Right cardiac atrium (tissue), 5 donors: ENCODE data around the gene ANKRD13D. TPM values are rescaled to one million over a fixed set of nuclear protein-coding genes. Genes with fewer than 3 reads are reported as not detected.
A peak's percentile ranks its signal among the peaks of the same experiment; 100 is the strongest.

Experiments
- ATAC-seq, 2 donors: fragments of 200-7000 bp; cut with Tn5 transposase; one replicate each; pipeline versions ENCODE4 v1.8.0 to v1.9.1; 2020; ENCODE audit warnings: moderate library complexity in 2 of 2, mild to moderate bottlenecking in 1 of 2
- DNase-seq, 3 donors: peaks; one replicate each; pipeline ENCODE4 v3.0.0-alpha.2; 2020
- H3K27ac ChIP-seq: one replicate; pipeline ENCODE4 v1.5.1; 2013; ENCODE audit warnings: mild to moderate bottlenecking, low read length, control low read depth, moderate library complexity
- H3K27me3 ChIP-seq: one replicate; pipeline ENCODE4 v1.6.1; 2013; ENCODE audit not compliant: control insufficient read depth, insufficient read depth
- H3K4me1 ChIP-seq: one replicate; pipeline ENCODE4 v1.6.1; 2013; ENCODE audit warnings: low read length; ENCODE audit not compliant: control insufficient read depth, insufficient read depth
- H3K4me3 ChIP-seq: one replicate; pipeline ENCODE4 v1.5.1; 2013; ENCODE audit warnings: low read length, control low read depth
- H3K9me3 ChIP-seq: one replicate; pipeline ENCODE4 v1.6.1; 2013; ENCODE audit warnings: low read length; ENCODE audit not compliant: control insufficient read depth
- WGBS: extraction: QIAGEN DNeasy Blood & Tissue Kit; methylation state at CpG from one replicate; pipeline ENCODE4 v1.1.7; 2013; 5-methylcytosine and 5-hydroxymethylcytosine counted together
- intact Hi-C, 4 donors: fragments of 100-400 bp; cut with DNase I; formaldehyde crosslinking; loops; one replicate each; pipeline versions ENCODE4 v1.11.0 to v1.14.0; 2022 to 2023
- polyA plus RNA-seq: library from polyadenylated mRNA; stranded (reverse); fragments of 200-250 nt; gene quantifications from one replicate; pipeline ENCODE4 v1.2.3, GENCODE V29; 2013
- total RNA-seq, 4 donors: library from RNA; stranded (reverse); fragmentation: NEBNext Ultra II Directional; extraction: Animal tissue kit (Norgen Biotek cat#: 25700); gene quantifications; one replicate each; pipeline ENCODE4 v1.2.1, GENCODE V29; 2021
- donor health status: healthy with polysubstance abuse.
- donor health status: DM: no; HTN: yes; CAD: no.
- donor health status: DM: no; HTN: no; CAD: no.
- donor health status: DM: no; HTN: yes; CAD: no; lungs with severe emphysema.
- donor health status: DM: yes; HTN: yes; CAD: no.

Gene ANKRD13D
- total and polyA plus RNA-seq, 5 donors = 18.0 to 25.3 (median 21.1) TPM

- H3K4me1 ChIP-seq = peaks cover 3% of the 10 kb centered on the region
- no peak overlapping the region for H3K4me3 ChIP-seq
- H3K27me3 ChIP-seq = no peaks in the 10 kb centered on the region
- intact Hi-C loops = no loop called here
- WGBS = 54% methylated on average over 15 of the region's 15 CpGs
- H3K9me3 ChIP-seq = no peaks in the 10 kb centered on the region
- DNase-seq (peak; percentile 76 to 87 (median 84)), ATAC-seq (peak; percentile 55 to 61)
- peak overlapping the region; percentile 34 for H3K27ac ChIP-seq
Observed at GRCh38 chr11:67301951-67302516, 12.9 kb downstream of the ANKRD13D start.

- WGBS = 20% methylated on average over 23 of the region's 23 CpGs
- Histone ChIP-seq H3K4me3 (peak overlapping the region; percentile 74), H3K9me3 (no peaks in the 10 kb centered on the region), H3K27ac (peak overlapping the region; percentile 34), H3K4me1 (peaks cover 3% of the 10 kb centered on the region), H3K27me3 (no peaks in the 10 kb centered on the region)
- ATAC-seq = peak; percentile 32 to 51
- intact Hi-C loops = no loop called here
- DNase-seq = peak; percentile 54 to 81 (median 77)
Observed at GRCh38 chr11:67302571-67303131, 13.5 kb downstream of the ANKRD13D start.

- peaks cover 3% of the 10 kb centered on the region for H3K4me1 ChIP-seq
- 1% methylated on average over 65 of the region's 65 CpGs for WGBS
- intact Hi-C loops = no loop called here
- H3K4me3 ChIP-seq = peak within 1 kb of the TSS; percentile 74
- DNase-seq (peak; percentile 81 to 93 (median 92)), ATAC-seq (peak; percentile 89 to 90)
- no peaks in the 10 kb centered on the region for H3K9me3 ChIP-seq
- peak within 1 kb of the TSS; percentile 34 for H3K27ac ChIP-seq
- no peaks in the 10 kb centered on the region for H3K27me3 ChIP-seq
Observed at GRCh38 chr11:67303132-67303834, 14.2 kb downstream of the ANKRD13D start, which contains the start of gene SSH3. TSS of gene SSH3 (plus strand) at chr11:67303530. CDS start at chr11:67303626, 96 bp downstream.

- ATAC-seq (peak; percentile 6 to 23), DNase-seq (peak; percentile 32 to 79 (median 74))
- intact Hi-C loops = no loop called here
- Histone ChIP-seq H3K27me3 (no peaks in the 10 kb centered on the region), H3K4me1 (peaks cover 3% of the 10 kb centered on the region), H3K9me3 (no peaks in the 10 kb centered on the region), H3K27ac (no peak overlapping the region), H3K4me3 (peak overlapping the region; percentile 74)
- WGBS = 4% methylated on average over 43 of the region's 43 CpGs
Observed at GRCh38 chr11:67303835-67304411, 14.8 kb downstream of the ANKRD13D start.

GRCh38 chr11:67304511-67305113 is 15.5 kb downstream of the ANKRD13D start:
- intact Hi-C loops = no loop called here
- DNase-seq (peak in 2 of 3 donors; percentile 10 to 47), ATAC-seq (no peak)

GRCh38 chr11:67306769-67307544 is 17.9 kb downstream of the ANKRD13D start:
- Histone ChIP-seq H3K4me1 (peaks cover 3% of the 10 kb centered on the region), H3K27ac (no peak overlapping the region), H3K9me3 (no peaks in the 10 kb centered on the region), H3K4me3 (no peak overlapping the region), H3K27me3 (no peaks in the 10 kb centered on the region)
- ATAC-seq (no peak), DNase-seq (peak in 2 of 3 donors; percentile 8 to 37)
- WGBS = 92% methylated on average over 19 of the region's 19 CpGs
- intact Hi-C loops = no loop called here

More at GRCh38 chr11:67304511-67305113, 15.5 kb downstream of the ANKRD13D start:
- Histone ChIP-seq H3K27me3 (no peaks in the 10 kb centered on the region), H3K4me1 (peaks cover 3% of the 10 kb centered on the region), H3K4me3 (no peak overlapping the region), H3K9me3 (no peaks in the 10 kb centered on the region), H3K27ac (no peak overlapping the region)
- WGBS = 84% methylated on average over 14 of the region's 14 CpGs

- 83% methylated on average over 12 of the region's 12 CpGs for WGBS
Observed at GRCh38 chr11:67307545-67308001, 18.5 kb downstream of the ANKRD13D start.

GRCh38 chr11:67308031-67308866 is 19.1 kb downstream of the ANKRD13D start:
- Histone ChIP-seq H3K4me3 (no peak overlapping the region), H3K27ac (no peak overlapping the region), H3K27me3 (no peaks in the 10 kb centered on the region), H3K4me1 (peaks cover 3% of the 10 kb centered on the region), H3K9me3 (no peaks in the 10 kb centered on the region)
- ATAC-seq (no peak), DNase-seq (peak in 2 of 3 donors; percentile 10 to 50)
- 93% methylated on average over 20 of the region's 20 CpGs for WGBS
- intact Hi-C loops = no loop called here

More at GRCh38 chr11:67307545-67308001, 18.5 kb downstream of the ANKRD13D start:
- Histone ChIP-seq H3K27ac (no peak overlapping the region), H3K9me3 (no peaks in the 10 kb centered on the region), H3K4me1 (peaks cover 3% of the 10 kb centered on the region), H3K27me3 (no peaks in the 10 kb centered on the region), H3K4me3 (no peak overlapping the region)
- ATAC-seq (no peak), DNase-seq (peak in 2 of 3 donors; percentile 11 to 32)
- intact Hi-C loops = no loop called here

- no peaks in the 10 kb centered on the region for H3K27me3 ChIP-seq
- H3K9me3 ChIP-seq = no peaks in the 10 kb centered on the region
- peaks cover 2% of the 10 kb centered on the region for H3K4me1 ChIP-seq
- WGBS = 95% methylated on average over 11 of the region's 11 CpGs
- no peak for ATAC-seq
- no peak for DNase-seq
- no peak overlapping the region for H3K4me3 ChIP-seq
- intact Hi-C loops = no loop called here
- no peak overlapping the region for H3K27ac ChIP-seq
Observed at GRCh38 chr11:67309166-67309565, 20.1 kb downstream of the ANKRD13D start.
